H1 (cell line): Measurements from ENCODE around the gene TRIM40. TPM values are rescaled to one million over a fixed set of nuclear protein-coding genes. Genes with fewer than 3 reads are reported as not detected.

Experiments used
- CTCF ChIA-PET: fragments of 300-600 bp; sonication (Branson Sonifier 250); formaldehyde crosslinking; loops from one replicate; lab custom pipeline; 2021; ENCODE audit not compliant: partially characterized antibody; lab: Charles Lee
- POLR2A ChIA-PET: fragments of 300-600 bp; sonication (Branson Sonifier 250); formaldehyde crosslinking; loops from one replicate; lab custom pipeline; 2021; ENCODE audit warnings: inconsistent platforms; ENCODE audit not compliant: partially characterized antibody; lab: Charles Lee
- DNase-seq, 2 experiments: peaks; one replicate each; pipeline versions ENCODE4 v3.0.0 to v3.0.0-alpha.2; 2010 to 2022; ENCODE audit warnings: low spot score in 2 of 2, low read depth in 1 of 2, mixed read lengths in 1 of 2
- FAIRE-seq: peaks from 2 replicates; lab custom pipeline; 2011; peaks lifted over from hg19 to GRCh38; lab: Jason Lieb, UNC
- H2AFZ ChIP-seq: 2 replicates; pipeline ENCODE4 v1.8.1; 2012; ENCODE audit warnings: low read length, inconsistent platforms
- H2AK5ac ChIP-seq: 2 replicates; pipeline ENCODE4 v1.6.1; 2013; ENCODE audit warnings: low read depth, low read length
- H2BK120ac ChIP-seq: replicated peaks from 2 replicates; pipeline ENCODE3; 2013; ENCODE audit warnings: low read depth, low read length, inconsistent platforms
- H2BK12ac ChIP-seq: 2 replicates; pipeline ENCODE4 v1.6.1; 2013; ENCODE audit warnings: low read depth, low read length
- H2BK15ac ChIP-seq: 2 replicates; pipeline ENCODE4 v1.6.1; 2013; ENCODE audit warnings: low read length
- H2BK20ac ChIP-seq: 2 replicates; pipeline ENCODE4 v1.6.1; 2013; ENCODE audit warnings: low read length
- H2BK5ac ChIP-seq: 2 replicates; pipeline ENCODE4 v1.6.1; 2013; ENCODE audit warnings: low read depth, low read length
- H3K14ac ChIP-seq: 2 replicates; pipeline ENCODE4 v1.6.1; 2013; ENCODE audit warnings: inconsistent platforms; ENCODE audit not compliant: insufficient read length
- H3K18ac ChIP-seq: 2 replicates; pipeline ENCODE4 v1.6.1; 2013; ENCODE audit warnings: low read length; ENCODE audit errors: extremely low read depth
- H3K23ac ChIP-seq: 2 replicates; pipeline ENCODE4 v1.6.1; 2013; ENCODE audit warnings: inconsistent platforms; ENCODE audit not compliant: insufficient read length
- H3K23me2 ChIP-seq: 2 replicates; pipeline ENCODE4 v1.6.1; 2013; ENCODE audit warnings: low read depth, low read length
- H3K27ac ChIP-seq: 2 replicates; pipeline ENCODE4 v1.6.1; 2011; ENCODE audit warnings: low read depth, low read length, inconsistent platforms
- H3K27me3 ChIP-seq, 4 experiments: replicated peaks in 1 of 4; 1 replicate in 1 of 4; 2 replicates in 3 of 4; pipeline versions ENCODE4 v1.6.1 to v1.8.1; 2011 to 2013; ENCODE audit warnings: low read length in 3 of 4, mild to moderate bottlenecking in 3 of 4, inconsistent platforms in 2 of 4, mixed read lengths in 2 of 4, moderate library complexity in 1 of 4; ENCODE audit not compliant: control insufficient read depth in 3 of 4, insufficient read depth in 3 of 4; ENCODE audit errors: extremely low read depth in 1 of 4
- H3K36me3 ChIP-seq, 4 experiments: 2 replicates each; pipeline versions ENCODE4 v1.6.1 to v1.8.1; 2011 to 2013; ENCODE audit warnings: mild to moderate bottlenecking in 4 of 4, low read length in 3 of 4, moderate library complexity in 2 of 4, control low read depth in 1 of 4, inconsistent platforms in 1 of 4; ENCODE audit not compliant: insufficient read depth in 4 of 4, control insufficient read depth in 2 of 4
- H3K4ac ChIP-seq: replicated peaks from 2 replicates; pipeline ENCODE3; 2013; ENCODE audit warnings: low read length, low read depth, mixed read lengths, inconsistent platforms; ENCODE audit not compliant: insufficient read length
- H3K4me1 ChIP-seq, 4 experiments: replicated peaks in 1 of 4; 1 replicate in 1 of 4; 2 replicates in 3 of 4; pipeline versions ENCODE4 v1.6.1 to v1.8.1; 2011 to 2013; ENCODE audit warnings: low read length in 3 of 4, inconsistent platforms in 2 of 4, mixed read lengths in 1 of 4; ENCODE audit not compliant: insufficient read depth in 4 of 4, control insufficient read depth in 3 of 4
- H3K4me2 ChIP-seq, 2 experiments: 2 replicates each; pipeline versions ENCODE4 v1.6.1 to v1.8.1; 2011 to 2013; ENCODE audit warnings: low read depth in 2 of 2, low read length in 2 of 2, control low read depth in 1 of 2, inconsistent platforms in 1 of 2, mild to moderate bottlenecking in 1 of 2; ENCODE audit not compliant: insufficient read depth in 1 of 2
- H3K4me3 ChIP-seq, 4 experiments: fragments of 200-600, 300-600 bp in 1 of 4; sonication (generic), shearing (Covaris generic), sonication (Bioruptor Twin) in 1 of 4; 2 replicates each; pipeline versions ENCODE4 v1.5.1 to v1.8.1; 2011 to 2016; ENCODE audit warnings: low read length in 4 of 4, low read depth in 3 of 4, control low read depth in 2 of 4, inconsistent platforms in 2 of 4, mild to moderate bottlenecking in 2 of 4, mixed read lengths in 1 of 4, moderate library complexity in 1 of 4; ENCODE audit not compliant: insufficient read depth in 2 of 4; ENCODE audit errors: extremely low read depth in 1 of 4
- H3K56ac ChIP-seq: replicated peaks from 2 replicates; pipeline ENCODE3; 2013; ENCODE audit warnings: low read depth, mild to moderate bottlenecking, mixed read lengths, low read length, inconsistent platforms; ENCODE audit not compliant: insufficient read length
- H3K79me1 ChIP-seq: 2 replicates; pipeline ENCODE4 v1.6.1; 2013; ENCODE audit warnings: low read depth, low read length, control low read depth
- H3K79me2 ChIP-seq, 2 experiments: 2 replicates each; pipeline versions ENCODE4 v1.6.1 to v1.8.1; 2012 to 2013; ENCODE audit warnings: low read length in 2 of 2, mild to moderate bottlenecking in 2 of 2, inconsistent platforms in 1 of 2; ENCODE audit not compliant: insufficient read depth in 2 of 2, control insufficient read depth in 1 of 2
- H3K9ac ChIP-seq, 4 experiments: replicated peaks in 1 of 4; 1 replicate in 1 of 4; 2 replicates in 3 of 4; pipeline versions ENCODE4 v1.6.1 to v1.8.1; 2011 to 2013; ENCODE audit warnings: low read depth in 3 of 4, low read length in 3 of 4, control low read depth in 2 of 4, mild to moderate bottlenecking in 2 of 4, moderate library complexity in 2 of 4, inconsistent platforms in 1 of 4; ENCODE audit errors: extremely low read depth in 1 of 4
- H3K9me3 ChIP-seq, 2 experiments: 2 replicates each; pipeline versions ENCODE4 v1.6.1 to v1.8.1; 2012 to 2013; ENCODE audit warnings: mild to moderate bottlenecking in 2 of 2, moderate library complexity in 2 of 2, control low read depth in 1 of 2, inconsistent platforms in 1 of 2, low read depth in 1 of 2, low read length in 1 of 2, mixed read lengths in 1 of 2; ENCODE audit not compliant: insufficient read depth in 2 of 2
- H4K20me1 ChIP-seq, 2 experiments: replicated peaks in 1 of 2; 2 replicates each; pipeline versions ENCODE3 to v1.8.1; 2011 to 2013; ENCODE audit warnings: inconsistent platforms in 2 of 2, low read length in 2 of 2, mild to moderate bottlenecking in 1 of 2; ENCODE audit not compliant: insufficient read depth in 2 of 2, control insufficient read depth in 1 of 2
- H4K5ac ChIP-seq: 2 replicates; pipeline ENCODE4 v1.6.1; 2013; ENCODE audit warnings: low read length, low read depth, mixed read lengths, inconsistent platforms; ENCODE audit not compliant: insufficient read length
- H4K8ac ChIP-seq: 2 replicates; pipeline ENCODE4 v1.8.0; 2013; ENCODE audit warnings: mild to moderate bottlenecking, moderate library complexity, low read length, inconsistent platforms; ENCODE audit not compliant: insufficient read depth; ENCODE audit errors: extremely low read depth
- H4K91ac ChIP-seq: replicated peaks from 2 replicates; pipeline ENCODE3; 2013; ENCODE audit warnings: low read length, mixed read lengths, inconsistent platforms; ENCODE audit not compliant: insufficient read length
- ATF2 ChIP-seq: IDR thresholded peaks from 2 replicates; pipeline ENCODE4 v1.6.1; 2012; ENCODE audit warnings: low read length, inconsistent platforms
- ATF3 ChIP-seq: IDR thresholded peaks from 2 replicates; pipeline ENCODE4 v1.6.1; 2011; ENCODE audit warnings: low read depth, mild to moderate bottlenecking, low read length; ENCODE audit not compliant: insufficient read depth
- CEBPB ChIP-seq: IDR thresholded peaks from 2 replicates; pipeline ENCODE4 v1.6.1; 2012; ENCODE audit warnings: low read depth, low read length
- CHD2 ChIP-seq: IDR thresholded peaks from 2 replicates; pipeline ENCODE4 v1.6.1; 2012; ENCODE audit warnings: low read length, improper control_type of control experiment
- CREB1 ChIP-seq: IDR thresholded peaks from 2 replicates; pipeline ENCODE4 v1.6.1; 2012; ENCODE audit warnings: inconsistent platforms
- CTCF ChIP-seq, 3 experiments: IDR thresholded peaks; 1 replicate in 2 of 3; 2 replicates in 1 of 3; pipeline versions ENCODE4 v1.5.1 to v1.6.1; 2011; ENCODE audit warnings: low read length in 3 of 3, mild to moderate bottlenecking in 3 of 3, inconsistent platforms in 2 of 3, low read depth in 1 of 3, moderate library complexity in 1 of 3; ENCODE audit not compliant: insufficient read depth in 1 of 3; ENCODE audit errors: control extremely low read depth in 1 of 3
- EP300 ChIP-seq, 2 experiments: IDR thresholded peaks; 1 replicate in 1 of 2; 2 replicates in 1 of 2; pipeline ENCODE4 v1.6.1; 2011 to 2012; ENCODE audit warnings: low read depth in 2 of 2, low read length in 2 of 2, mild to moderate bottlenecking in 2 of 2, borderline replicate concordance in 1 of 2, inconsistent platforms in 1 of 2, moderate library complexity in 1 of 2
- FOSL1 ChIP-seq: IDR thresholded peaks from 2 replicates; pipeline ENCODE4 v1.6.1; 2011; ENCODE audit warnings: mild to moderate bottlenecking, low read depth, low read length, moderate library complexity; ENCODE audit not compliant: insufficient read depth
- SP4 ChIP-seq: IDR thresholded peaks from 2 replicates; pipeline ENCODE4 v1.6.1; 2012; ENCODE audit warnings: low read length, inconsistent platforms
- TAF1 ChIP-seq: IDR thresholded peaks from 2 replicates; pipeline ENCODE4 v1.6.1; 2011; ENCODE audit warnings: mild to moderate bottlenecking, low read depth, low read length
- WGBS, 2 experiments: shearing (Covaris generic) in 1 of 2; methylation state at CpG; one replicate each; pipeline versions ENCODE4 v1.1.6 to v1.1.7; 2013 to 2015; ENCODE audit warnings: low lambda C conversion rate in 2 of 2, mixed read lengths in 2 of 2, inconsistent platforms in 1 of 2, low coverage in 1 of 2, missing lambda C conversion rate in 1 of 2; ENCODE audit not compliant: insufficient replicate concordance in 2 of 2, insufficient coverage in 1 of 2, insufficient read length in 1 of 2; ENCODE audit errors: extremely low coverage in 1 of 2, missing lambda C conversion rate in 1 of 2; 5-methylcytosine and 5-hydroxymethylcytosine counted together
- polyA plus RNA-seq, 7 experiments: library from polyadenylated mRNA; depleted of rRNA in 3 of 7; stranded (reverse) in 5 of 7; unstranded in 2 of 7; fragments of >200 nt in 5 of 7; fragments of 200-250 nt in 2 of 7; gene quantifications; 1 replicate in 5 of 7; 2 replicates in 1 of 7; 4 replicates in 1 of 7; pipeline versions ENCODE4 v1.2.1 to v1.2.3, GENCODE V29; 2011 to 2013; ENCODE audit warnings: missing spikeins in 2 of 7, mixed read lengths in 2 of 7
- total RNA-seq: library from RNA; stranded (reverse); fragmentation: NEBNext Ultra II Directional; extraction: Animal tissue kit (Norgen Biotek cat#: 25700); gene quantifications from 2 replicates; pipeline ENCODE4 v1.2.1, GENCODE V29; 2021

Gene TRIM40
- total and polyA plus RNA-seq, 2 of the 8 experiments (the other 6 are each of a cell fraction or from before 2014, with no cell fraction given): not detected

GRCh38 chr6:30180145-30180544, 44.2 kb downstream of the TRIM40 start:
- H2BK120ac ChIP-seq: no peak overlapping the region
- ChIA-PET POLR2A (no interaction called here), CTCF (no interaction called here)
- no peaks in the 10 kb centered on the region for H3K4me1 ChIP-seq
- H4K5ac ChIP-seq: no peak overlapping the region
- no peak overlapping the region for H3K9ac ChIP-seq
- H2BK12ac ChIP-seq: no peak overlapping the region
- H3K18ac ChIP-seq: no peak overlapping the region
- H3K79me2 ChIP-seq: no peaks in the 10 kb centered on the region
- no peaks in the 10 kb centered on the region for H3K79me1 ChIP-seq
- H3K4ac ChIP-seq: no peak overlapping the region
- FAIRE-seq (no peak), DNase-seq (no peak)
- no peak overlapping the region for H2BK5ac ChIP-seq
- 85% methylated on average over 1 of the region's 1 CpG; no CpG with 5 or more reads in 1 of the 2 experiments for WGBS, 2 experiments
- no peak overlapping the region for H4K8ac ChIP-seq
- no peak overlapping the region for H3K14ac ChIP-seq
- no peak overlapping the region for H3K4me2 ChIP-seq
- no peak overlapping the region for H2AK5ac ChIP-seq
- H2BK20ac ChIP-seq: no peak overlapping the region
- no peaks in the 10 kb centered on the region; a peak in 1 of 7 replicates for H3K27me3 ChIP-seq
- no peaks in the 10 kb centered on the region for H3K23me2 ChIP-seq
- H3K4me3 ChIP-seq: no peak overlapping the region
- H4K20me1 ChIP-seq: no peaks in the 10 kb centered on the region
- no peak overlapping the region for H3K56ac ChIP-seq
- H3K27ac ChIP-seq: no peak overlapping the region
- peaks cover 0 to 3% (median 0%) of the 10 kb centered on the region in 4 experiments; a peak in 1 of 8 replicates for H3K36me3 ChIP-seq
- no peak overlapping the region for H2AFZ ChIP-seq
- no peak overlapping the region for H2BK15ac ChIP-seq
- no peak overlapping the region for H3K23ac ChIP-seq
- no peak overlapping the region for H4K91ac ChIP-seq
- 0 out of 4 replicates have a peak, but pooled peaks cover 0 to 3% of the 10 kb centered on the region in 2 experiments for H3K9me3 ChIP-seq
- TF ChIP-seq CEBPB (no peak), TAF1 (no peak), SP4 (no peak), ATF3 (no peak), CTCF (IDR thresholded peaks at IDR 0.05; ENCODE audit: control extremely low read depth in 1 of 3, insufficient read depth in 1 of 3, low read depth in 1 of 3, low read length in 3 of 3) (no peak), EP300 (IDR thresholded peaks at IDR 0.05; ENCODE audit: borderline replicate concordance in 1 of 2, low read depth in 2 of 2, low read length in 2 of 2) (no peak), CHD2 (no peak), FOSL1 (no peak), ATF2 (no peak), CREB1 (no peak)
